ENCODE results near the gene DOCK4. TPM values are rescaled to one million over a fixed set of nuclear protein-coding genes. Genes with fewer than 3 reads are reported as not detected.

Gene DOCK4
- total RNA-seq, 1 experiment from 2014 or later, result 38.0 TPM

DNA sequence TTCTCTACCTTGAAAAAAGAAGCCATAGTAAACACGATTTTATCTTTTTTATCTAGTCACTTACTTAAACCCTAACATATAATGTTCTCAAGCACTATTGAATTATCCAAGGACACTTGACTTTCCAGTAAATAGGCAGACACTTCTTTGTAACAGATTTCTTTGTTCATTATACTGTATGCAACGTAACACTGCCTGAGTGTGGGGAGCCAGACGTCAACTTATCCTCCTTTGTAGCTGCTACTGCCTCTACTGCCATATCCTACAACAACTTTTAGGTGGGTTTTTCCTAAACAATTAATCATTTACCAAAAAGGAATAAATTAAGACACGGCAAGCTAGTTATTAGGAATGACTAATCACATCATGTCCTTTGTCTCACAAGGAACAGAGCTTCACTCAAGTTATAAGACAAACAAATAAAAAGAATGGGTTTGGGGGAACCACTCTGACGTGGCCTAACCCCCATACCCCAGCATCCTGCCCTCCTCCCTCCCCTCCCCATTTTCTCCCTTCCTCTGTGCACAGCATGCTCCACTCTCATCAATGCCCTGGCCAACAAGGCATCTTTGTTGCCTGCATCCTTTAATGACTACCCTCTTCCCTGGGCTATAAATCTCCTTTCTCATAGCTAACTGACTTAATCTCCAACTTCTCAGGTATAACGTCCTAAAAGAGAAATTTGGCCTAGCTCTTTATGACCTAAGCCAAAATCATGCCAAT, 43.3 kb downstream of the DOCK4 start:
- no peak for DNase-seq (ENCODE audit: extremely low read depth, low read depth)

DNA sequence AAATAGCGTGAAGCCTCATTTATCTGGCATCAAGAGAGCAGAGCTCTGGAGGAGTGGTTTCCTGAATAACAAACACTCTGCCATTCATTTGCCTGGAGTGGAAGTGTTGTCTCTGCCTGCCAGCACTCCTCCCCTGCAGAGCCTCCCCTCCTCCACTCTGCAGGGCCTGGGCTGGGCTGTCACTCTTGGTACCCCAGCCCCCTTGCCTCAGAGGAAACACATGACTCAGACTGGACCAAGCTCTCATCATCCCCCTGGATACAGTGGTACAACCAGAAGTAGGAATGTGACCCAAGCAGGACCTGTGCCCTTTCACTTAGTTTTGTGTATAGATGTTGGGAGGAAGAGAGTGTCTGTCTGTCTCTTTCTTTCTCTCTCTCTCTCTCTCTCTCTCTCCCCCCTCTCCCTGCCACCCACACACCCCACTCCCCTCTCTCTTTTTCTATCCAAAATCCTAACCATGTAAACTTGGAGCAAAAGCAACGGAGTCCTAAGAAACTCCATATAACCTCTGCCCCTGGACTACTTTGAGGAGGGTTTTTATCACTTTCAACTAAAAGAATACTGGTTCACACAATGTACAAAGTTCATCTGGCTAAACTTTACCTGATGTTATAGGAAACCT, 43.9 kb downstream of the DOCK4 start:
- DNase-seq (ENCODE audit: extremely low read depth, low read depth), result no peak

DNA sequence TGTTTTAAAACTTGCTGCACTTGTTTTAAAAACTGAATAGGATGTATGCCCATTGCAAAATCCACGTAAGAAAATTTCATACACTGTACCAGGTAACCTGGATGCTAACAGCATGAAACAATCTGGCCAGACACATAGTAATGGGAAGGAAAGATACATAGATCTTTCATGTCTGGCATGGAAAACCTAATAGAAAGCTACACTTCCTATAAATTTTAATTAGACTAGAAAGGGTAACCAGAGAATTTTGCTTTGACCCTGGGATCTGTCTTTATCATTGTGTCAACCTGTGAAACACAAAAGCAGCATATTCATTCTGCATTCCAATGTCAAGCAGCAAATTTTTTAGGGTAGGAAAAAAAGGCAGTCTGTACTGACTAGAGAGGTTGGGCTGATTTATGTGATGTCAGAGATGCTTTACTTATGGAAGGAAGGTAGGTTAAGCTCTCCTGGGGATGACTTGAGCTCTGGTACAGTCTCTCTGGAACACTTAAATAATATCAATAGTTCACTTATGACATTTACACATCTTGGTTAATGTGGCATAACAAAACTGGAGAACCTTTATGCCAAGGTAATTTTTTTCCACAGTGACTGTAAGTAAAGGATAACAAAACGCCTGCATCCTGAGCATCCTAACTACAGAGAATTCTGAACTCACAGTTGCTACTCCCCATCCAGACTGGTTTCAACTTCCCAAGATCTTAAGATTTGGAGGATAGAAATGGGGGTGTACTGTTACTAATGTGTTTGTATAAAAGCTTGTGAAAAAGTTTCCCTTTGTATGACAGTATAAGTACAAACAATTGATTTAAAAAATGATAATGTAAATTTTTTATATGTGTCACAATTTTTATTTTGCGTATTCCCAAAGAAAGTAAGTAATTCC, 44.7 kb downstream of the DOCK4 start:
- DNase-seq (ENCODE audit: extremely low read depth, low read depth), result no peak

DNA sequence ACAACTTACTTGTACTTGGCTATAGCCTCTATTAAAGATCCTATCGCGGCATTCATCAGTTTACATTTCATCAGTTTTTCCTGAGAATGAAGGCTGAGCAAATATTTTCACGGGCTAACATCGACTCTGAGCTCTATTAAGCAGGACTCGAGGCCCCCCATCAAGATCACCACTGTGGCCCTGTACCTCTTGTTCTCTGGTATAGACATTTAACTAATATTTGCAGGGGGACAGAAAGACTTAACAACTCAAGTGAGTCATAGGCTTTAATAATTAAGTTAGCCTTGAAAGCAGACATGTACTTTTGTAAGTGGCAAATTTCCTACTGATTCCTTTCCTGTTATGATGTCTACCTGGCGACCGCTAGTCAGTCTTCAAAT, 45.4 kb downstream of the DOCK4 start:
- no peak for DNase-seq (ENCODE audit: extremely low read depth, low read depth)

DNA sequence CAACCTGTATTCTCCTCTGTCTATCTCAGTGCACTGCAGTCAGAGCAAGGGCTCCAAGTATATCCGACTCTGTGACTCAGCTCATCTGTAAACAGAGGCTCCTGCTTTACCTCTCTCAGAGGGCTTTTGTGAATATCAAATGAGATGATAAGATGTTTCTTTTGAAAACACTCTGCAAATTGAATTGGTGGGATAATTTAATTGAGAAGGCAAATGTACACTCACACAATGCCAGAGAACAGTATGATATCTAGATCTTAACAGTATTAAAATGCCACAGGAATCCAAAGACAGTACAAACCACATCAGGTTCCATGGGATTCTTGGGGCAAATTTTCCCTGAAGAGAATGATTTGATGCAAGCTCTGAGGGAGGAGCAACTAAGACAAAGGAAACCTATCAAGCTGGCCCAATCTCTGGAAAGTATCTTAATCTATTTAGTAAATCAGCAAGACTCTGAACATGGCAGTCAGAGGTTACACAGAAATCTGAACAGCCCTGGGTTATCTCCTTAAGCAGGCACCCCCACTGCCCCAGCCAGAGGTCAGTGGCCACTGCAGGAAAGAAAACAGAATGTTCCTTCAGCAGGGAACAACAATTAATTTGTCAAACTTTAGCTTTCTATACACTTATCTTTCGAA, 45.9 kb downstream of the DOCK4 start:
- DNase-seq (ENCODE audit: extremely low read depth, low read depth), result peak; percentile 36

DNA sequence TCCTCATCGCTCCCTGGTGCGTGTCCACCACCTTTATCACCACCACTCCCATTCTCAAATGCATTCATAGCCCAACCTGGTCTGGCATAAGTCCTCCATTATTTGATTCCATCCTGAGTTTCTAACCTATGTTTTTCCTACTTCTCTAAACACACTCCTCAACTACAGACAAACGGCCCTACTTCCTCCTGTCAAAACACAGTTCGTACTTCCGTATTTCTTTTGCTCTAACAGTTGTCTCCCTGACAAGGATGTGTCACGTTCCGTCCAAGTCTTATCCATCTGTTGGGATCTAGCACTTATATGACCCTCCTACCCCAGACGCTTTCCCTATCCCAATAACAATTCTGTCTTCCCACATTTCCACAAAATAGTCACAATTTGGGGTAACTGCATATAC, 46.8 kb downstream of the DOCK4 start:
- DNase-seq (ENCODE audit: extremely low read depth, low read depth), result no peak

DNA sequence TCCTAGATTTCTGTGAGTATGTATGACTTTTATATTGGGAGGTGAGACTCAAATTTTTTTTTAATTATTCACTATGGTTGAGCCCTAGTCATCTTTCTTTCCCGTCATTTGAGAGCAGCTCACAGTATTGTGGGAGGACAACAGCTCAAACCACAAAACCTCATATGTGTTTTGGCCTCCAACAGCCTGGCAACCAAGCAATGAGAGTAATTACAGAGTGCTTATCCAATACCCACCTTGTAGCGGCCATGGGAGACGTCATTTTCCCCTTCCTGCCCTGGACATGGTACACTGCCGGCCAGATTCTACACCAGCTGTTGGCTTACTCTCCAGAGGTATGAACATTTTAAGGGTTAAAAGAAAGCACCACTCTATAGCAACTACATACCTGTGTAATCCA, 49.1 kb downstream of the DOCK4 start:
- no peak for DNase-seq (ENCODE audit: extremely low read depth, low read depth)

DNA sequence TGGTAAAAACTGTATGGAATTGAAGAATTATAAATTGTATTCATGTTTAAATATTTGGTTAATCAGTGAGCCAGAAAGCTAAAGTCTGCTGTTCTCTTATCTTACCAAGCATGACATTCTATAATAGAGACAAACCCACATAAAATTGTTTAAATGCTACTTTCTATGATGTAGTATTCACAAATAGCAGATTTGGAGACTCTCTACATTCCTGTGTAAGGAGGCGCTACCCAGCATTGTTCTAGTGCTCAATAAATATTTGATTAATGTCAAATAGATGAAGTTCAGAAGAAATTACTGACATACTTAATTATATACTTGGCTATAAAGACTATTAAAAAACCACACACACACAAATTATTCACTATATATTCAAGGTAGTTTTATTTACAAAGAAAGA, 49.8 kb downstream of the DOCK4 start:
- DNase-seq (ENCODE audit: extremely low read depth, low read depth), result no peak

DNA sequence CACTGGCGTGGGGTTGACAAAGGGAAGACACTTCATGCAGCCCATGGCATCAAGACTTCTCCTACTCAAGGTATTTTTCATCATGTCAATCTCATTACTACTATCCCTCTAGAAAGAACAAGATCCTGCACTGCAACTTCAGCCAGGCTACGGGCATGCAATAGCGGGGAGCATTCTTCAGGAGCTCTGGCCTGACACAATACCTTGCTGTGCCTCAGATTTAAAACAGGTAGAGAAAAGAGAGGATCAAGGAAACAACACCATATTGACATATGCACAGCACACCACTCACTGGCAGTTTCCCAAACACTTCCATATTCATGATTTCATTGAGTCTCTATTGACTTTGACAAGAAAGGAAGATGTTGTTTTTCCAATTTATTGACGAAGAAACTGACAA, 51.5 kb downstream of the DOCK4 start:
- DNase-seq (ENCODE audit: extremely low read depth, low read depth), result no peak

DNA sequence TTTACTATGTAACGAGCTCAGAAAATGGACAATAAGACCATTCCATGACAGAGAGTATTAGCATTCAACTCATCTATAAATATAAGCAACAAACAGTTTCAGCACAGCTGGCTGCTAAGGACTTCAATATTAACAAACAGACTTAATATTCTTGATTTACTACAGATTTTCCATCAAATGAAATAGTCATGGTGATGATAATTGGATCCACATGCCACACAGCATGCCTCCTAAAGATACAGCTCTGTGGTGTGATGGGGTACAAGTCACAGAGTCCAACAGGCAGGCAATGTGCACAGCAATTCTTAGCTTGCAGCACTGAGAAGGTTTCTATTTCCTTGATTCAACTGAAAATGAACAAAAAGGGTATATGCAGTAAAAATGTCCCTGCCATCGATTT, 54.0 kb downstream of the DOCK4 start:
- no peak for DNase-seq (ENCODE audit: extremely low read depth, low read depth)

DNA sequence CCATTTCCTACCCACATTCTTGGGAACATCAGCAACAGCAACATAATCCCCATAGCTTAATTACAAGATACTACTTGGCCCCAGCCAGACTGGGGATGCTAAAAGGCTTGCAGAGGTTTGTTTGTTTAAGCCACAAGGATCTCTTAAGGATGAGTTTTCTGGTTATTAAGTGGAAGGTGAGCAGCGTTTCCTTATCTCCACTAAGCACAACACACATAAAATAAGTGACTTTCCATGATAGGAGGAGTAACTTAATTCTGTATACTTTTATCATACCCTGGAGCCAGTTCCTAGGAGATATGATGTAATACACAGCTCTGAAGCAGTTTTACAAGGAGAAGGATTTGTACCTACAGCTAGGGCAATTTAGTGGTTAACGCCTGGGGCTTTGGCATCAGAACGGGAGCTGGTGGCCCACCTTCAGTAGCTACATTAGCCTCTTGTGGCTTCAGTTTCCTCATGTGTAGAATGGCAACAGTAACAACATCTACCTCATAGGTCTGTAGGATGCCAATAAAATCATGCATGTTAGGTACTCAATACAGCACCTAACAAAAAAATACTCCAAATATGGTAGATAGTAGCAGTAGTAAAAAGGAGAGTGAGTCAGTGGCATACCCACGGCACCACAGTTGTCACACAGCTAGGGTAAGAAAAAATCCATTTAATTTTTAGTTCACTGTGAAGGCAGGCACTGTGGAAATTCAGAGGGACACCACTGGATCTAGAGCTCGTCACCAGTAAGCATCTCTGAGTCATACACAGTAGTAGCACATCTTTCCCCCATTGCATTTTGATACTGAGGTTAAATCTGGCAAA, 55.2 kb downstream of the DOCK4 start:
- no peak for DNase-seq (ENCODE audit: extremely low read depth, low read depth)

DNA sequence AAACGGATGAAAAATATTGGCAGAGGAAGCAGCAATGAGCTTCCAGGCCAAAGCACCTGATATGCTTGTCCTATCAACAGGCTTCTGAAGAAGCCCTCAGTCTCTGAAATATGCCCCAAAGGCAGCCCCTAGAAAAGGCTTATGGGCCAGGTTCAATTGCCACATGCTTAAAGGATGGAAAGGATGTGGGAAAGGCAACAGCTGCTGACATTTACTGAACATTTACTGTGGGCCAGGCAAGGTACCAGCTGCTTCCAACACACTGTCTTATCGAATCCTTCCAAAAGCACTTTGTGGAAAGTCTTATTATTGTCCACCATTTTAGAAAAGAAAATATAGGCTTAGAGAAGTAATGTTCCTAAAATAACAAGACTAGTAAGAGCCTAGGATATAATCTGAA, 56.5 kb downstream of the DOCK4 start:
- DNase-seq (ENCODE audit: extremely low read depth, low read depth), result no peak

DNA sequence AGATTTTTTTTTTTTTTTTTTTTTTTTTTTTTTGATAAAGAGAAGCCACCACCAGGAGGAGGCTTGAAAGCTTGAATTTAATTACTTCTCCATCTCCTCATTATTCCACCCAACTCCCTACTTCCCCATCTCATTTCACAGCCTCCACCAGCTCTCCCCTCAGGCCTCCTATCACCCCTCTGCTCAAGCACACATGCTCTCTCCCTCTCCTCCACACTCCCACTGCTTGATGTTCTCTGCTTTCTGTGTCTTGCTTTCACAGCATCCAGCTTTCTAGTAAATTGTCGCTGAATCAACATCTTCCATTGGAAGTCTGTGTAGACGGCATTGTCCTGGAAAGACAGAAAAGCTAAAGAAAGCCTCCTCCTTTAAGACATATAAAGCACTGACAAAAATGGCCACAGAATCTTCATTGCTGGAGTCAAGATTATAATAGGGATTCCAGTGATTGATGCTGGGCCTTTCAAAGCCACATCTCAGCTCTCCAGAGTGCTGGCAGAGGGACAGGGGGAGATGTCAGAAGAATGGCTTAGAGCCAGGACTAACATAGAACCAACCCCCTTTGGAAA, 58.3 kb downstream of the DOCK4 start:
- no peak for DNase-seq (ENCODE audit: extremely low read depth, low read depth)

DNA sequence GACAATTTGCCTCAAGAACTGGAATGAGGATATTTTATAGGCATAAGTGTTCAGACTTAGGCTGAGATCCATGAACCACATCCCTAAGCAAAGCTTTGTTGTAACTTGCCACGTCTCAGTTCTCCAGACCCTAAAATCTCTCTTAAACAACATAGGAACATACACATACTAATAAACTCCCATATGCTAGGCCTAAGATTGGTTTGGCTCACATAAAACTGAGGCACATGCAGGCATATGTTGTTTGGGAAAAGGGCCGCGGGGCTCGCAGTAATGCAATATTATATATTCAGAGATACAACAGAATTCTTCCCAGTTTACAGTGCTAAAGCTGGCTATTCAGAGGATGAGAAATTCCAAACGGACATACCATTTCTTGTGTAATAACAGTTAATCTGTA, 61.0 kb downstream of the DOCK4 start:
- no peak for DNase-seq (ENCODE audit: extremely low read depth, low read depth)

DNA sequence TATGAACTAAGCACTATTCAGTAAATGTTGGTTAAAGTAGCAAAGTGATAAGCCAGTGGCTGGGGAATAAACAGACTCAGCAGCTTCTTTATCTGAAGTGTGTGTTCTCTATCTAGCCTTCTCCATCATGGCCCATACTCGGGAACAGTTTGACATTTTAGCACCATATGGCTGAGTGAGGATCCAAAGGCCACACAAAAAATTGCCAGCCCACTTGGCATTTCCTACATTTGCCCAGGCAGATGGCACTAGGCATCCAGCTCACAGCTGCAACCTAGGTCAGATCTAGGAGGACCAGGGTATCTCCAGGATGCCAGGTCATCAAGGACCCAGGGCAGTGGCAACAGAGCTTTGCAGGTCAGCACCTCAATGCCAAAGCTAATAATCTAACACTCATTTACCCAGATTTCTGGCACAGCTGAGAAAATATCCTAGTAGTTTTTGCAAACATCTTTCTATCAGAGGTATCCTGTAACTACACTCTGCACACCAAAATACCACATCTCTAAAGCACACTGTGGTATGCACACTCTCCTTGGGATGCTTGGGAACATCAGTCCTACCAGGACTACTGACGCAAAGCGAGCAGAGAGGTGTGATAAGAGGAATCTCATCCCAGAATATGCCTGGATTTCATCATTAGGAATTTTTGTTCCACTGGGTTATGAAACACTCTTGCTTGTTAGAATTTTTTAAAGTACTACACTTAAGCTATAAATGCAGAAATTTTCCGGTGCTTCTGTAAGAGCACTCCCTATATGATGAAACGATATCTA, 61.7 kb downstream of the DOCK4 start:
- no peak for DNase-seq (ENCODE audit: extremely low read depth, low read depth)

DNA sequence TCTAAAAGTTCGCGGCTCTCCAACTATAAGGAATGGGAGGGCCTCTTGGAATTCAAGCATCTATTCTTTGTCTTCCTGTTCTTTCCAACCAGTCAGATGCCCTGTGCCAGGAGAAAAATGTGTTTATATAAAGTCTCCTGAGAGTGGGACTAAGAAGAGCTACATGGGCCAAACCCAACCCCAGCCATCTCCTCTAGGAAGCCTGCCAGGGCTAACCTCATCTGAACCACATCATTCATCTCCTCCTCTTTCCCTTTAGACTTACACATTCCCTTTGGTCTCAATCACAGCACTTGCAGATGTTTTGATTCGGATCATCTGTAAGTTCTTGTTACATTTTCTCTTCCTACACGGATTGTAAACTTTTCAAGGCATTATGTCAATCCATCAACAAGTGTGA, 62.6 kb downstream of the DOCK4 start:
- no peak for DNase-seq (ENCODE audit: extremely low read depth, low read depth)

DNA sequence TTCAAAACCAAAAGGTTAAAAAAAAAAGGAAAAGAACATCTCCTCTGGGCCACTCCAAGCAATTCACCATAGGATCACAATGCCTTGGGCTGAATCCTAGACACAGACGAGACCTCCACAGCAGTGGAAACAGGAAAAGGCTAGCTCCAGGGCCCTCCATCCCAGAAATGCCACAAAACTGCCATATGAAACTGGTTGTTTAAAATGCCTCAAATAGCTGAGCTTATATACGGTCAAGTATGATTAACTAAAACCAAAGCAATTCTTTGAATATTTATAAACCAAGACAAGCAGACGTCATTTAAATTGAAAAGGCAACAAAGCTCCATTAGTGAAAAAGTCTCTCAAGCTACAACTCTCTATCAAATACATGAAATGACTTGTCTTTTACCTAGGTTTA, 63.1 kb downstream of the DOCK4 start:
- no peak for DNase-seq (ENCODE audit: extremely low read depth, low read depth)

DNA sequence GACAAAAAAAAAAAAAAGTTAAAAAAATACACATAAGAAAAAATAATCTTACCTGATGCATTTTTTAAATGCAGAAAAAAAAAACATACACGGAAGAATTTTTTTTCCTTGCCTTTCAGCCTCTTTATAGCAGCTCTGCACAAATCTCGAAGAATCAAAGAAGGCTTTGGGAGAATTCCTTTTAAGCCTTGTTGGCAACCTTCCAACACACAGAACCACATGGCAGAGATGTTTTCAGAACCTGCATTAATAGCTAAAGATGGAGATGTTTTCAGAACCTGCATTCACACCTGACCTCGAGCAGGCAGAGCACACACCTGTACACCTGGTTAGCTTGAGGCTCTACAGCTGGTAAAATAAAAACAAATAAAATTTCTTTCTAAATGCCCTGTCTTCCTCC, 65.6 kb downstream of the DOCK4 start:
- no peak for DNase-seq (ENCODE audit: extremely low read depth, low read depth)

DNA sequence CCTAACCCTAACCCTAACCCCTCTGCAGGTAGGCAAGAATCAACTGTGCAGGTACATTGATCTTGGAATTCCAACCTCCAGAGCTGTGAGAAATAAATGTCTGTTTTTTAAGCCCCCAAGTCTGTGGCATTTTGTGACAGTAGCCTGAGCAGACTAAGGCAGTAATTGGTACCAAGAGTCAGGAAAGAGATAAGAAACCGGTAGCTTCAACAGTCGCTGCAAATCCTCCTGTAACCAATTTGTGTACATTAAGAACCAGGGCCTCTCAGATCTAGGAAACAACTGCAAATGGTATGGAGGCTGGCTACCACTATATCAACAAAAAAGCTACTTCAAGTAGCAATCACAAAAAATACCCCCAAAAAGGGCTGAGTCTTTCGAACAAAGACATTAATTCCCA, 67.3 kb downstream of the DOCK4 start:
- no peak for DNase-seq (ENCODE audit: extremely low read depth, low read depth)

Data from NCI-H460 (cell line).